ENCODE results near the gene AK2. TPM values are rescaled to one million over a fixed set of nuclear protein-coding genes. Genes with fewer than 3 reads are reported as not detected.

Gene AK2
- total RNA-seq, 2 donors from 2014 or later = 120 to 123 TPM

- Histone ChIP-seq H3K27ac (no peak overlapping the region), H3K4me3 (no peak overlapping the region), H3K36me3 (no peaks in the 10 kb centered on the region), H3K4me1 (replicated peaks) (no peaks in the 10 kb centered on the region), H3K27me3 (replicated peaks; ENCODE audit: insufficient read depth) (no peaks in the 10 kb centered on the region), H3K9me3 (no peaks in the 10 kb centered on the region)
- intact Hi-C loops (cut with DNase I) = no loop called here
- DNase-seq (ENCODE audit: low spot score) = no peak
- TF ChIP-seq POLR2A (IDR thresholded peaks at IDR 0.05) (no peak), CTCF (IDR thresholded peaks at IDR 0.05) (no peak), POLR2AphosphoS5 (IDR thresholded peaks at IDR 0.05) (no peak)
Measured at GRCh38 chr1:33061834-33062233, 25.2 kb upstream of the AK2 start.

GRCh38 chr1:33060579-33061083 lies 23.9 kb upstream of the AK2 start:
- no peak for DNase-seq (ENCODE audit: low spot score)
- H3K27ac ChIP-seq = no peak overlapping the region

GRCh38 chr1:33057095-33057494 lies 20.4 kb upstream of the AK2 start:
- Histone ChIP-seq H3K9me3 (no peaks in the 10 kb centered on the region), H3K36me3 (no peaks in the 10 kb centered on the region), H3K27me3 (replicated peaks; ENCODE audit: insufficient read depth) (no peaks in the 10 kb centered on the region), H3K4me1 (replicated peaks) (no peaks in the 10 kb centered on the region), H3K4me3 (no peak overlapping the region), H3K27ac (no peak overlapping the region)
- no peak for DNase-seq (ENCODE audit: low spot score)
- 96% methylated on average over 2 of the region's 2 CpGs for WGBS
- intact Hi-C loops (cut with DNase I) = loop anchor here (5.0 kb wide), 1 partner anchor 125 kb away; no protein-coding TSS in a partner anchor
- no peak for TF ChIP-seq POLR2AphosphoS5 (IDR thresholded peaks at IDR 0.05)
- no peak for TF ChIP-seq POLR2A (IDR thresholded peaks at IDR 0.05)
- no peak for TF ChIP-seq CTCF (IDR thresholded peaks at IDR 0.05)

More at GRCh38 chr1:33060579-33061083, 23.9 kb upstream of the AK2 start:
- Histone ChIP-seq H3K36me3 (no peaks in the 10 kb centered on the region), H3K4me3 (no peak overlapping the region), H3K9me3 (no peaks in the 10 kb centered on the region), H3K27me3 (replicated peaks; ENCODE audit: insufficient read depth) (no peaks in the 10 kb centered on the region), H3K4me1 (replicated peaks) (no peaks in the 10 kb centered on the region)
- 63% methylated on average over 2 of the region's 2 CpGs for WGBS
- TF ChIP-seq CTCF (IDR thresholded peaks at IDR 0.05) = no peak
- no peak for TF ChIP-seq POLR2AphosphoS5 (IDR thresholded peaks at IDR 0.05)
- no peak for TF ChIP-seq POLR2A (IDR thresholded peaks at IDR 0.05)
- intact Hi-C loops (cut with DNase I) = no loop called here

- Histone ChIP-seq H3K9me3 (no peaks in the 10 kb centered on the region), H3K36me3 (no peaks in the 10 kb centered on the region), H3K27me3 (replicated peaks; ENCODE audit: insufficient read depth) (no peaks in the 10 kb centered on the region), H3K27ac (no peak overlapping the region), H3K4me1 (replicated peaks) (no peaks in the 10 kb centered on the region), H3K4me3 (no peak overlapping the region)
- WGBS = 96% methylated on average over 3 of the region's 3 CpGs
- no peak for TF ChIP-seq POLR2AphosphoS5 (IDR thresholded peaks at IDR 0.05)
- TF ChIP-seq CTCF (IDR thresholded peaks at IDR 0.05) = no peak
- no peak for TF ChIP-seq POLR2A (IDR thresholded peaks at IDR 0.05)
- intact Hi-C loops (cut with DNase I) = loop anchor here (5.0 kb wide), 1 partner anchor 124 kb away; no protein-coding TSS in a partner anchor
- DNase-seq (ENCODE audit: low spot score) = no peak
Measured at GRCh38 chr1:33056426-33056825, 19.7 kb upstream of the AK2 start.
